Left lung (tissue), 10 donors: ENCODE data around the gene RFC4. TPM values are rescaled to one million over a fixed set of nuclear protein-coding genes. Genes with fewer than 3 reads are reported as not detected.

Experiments
- ATAC-seq: fragments of 200-7000 bp; cut with Tn5 transposase; one replicate; pipeline ENCODE4 v1.9.1; 2020; ENCODE audit warnings: moderate library complexity
- DNase-seq, 4 donors: peaks; one replicate each; pipeline ENCODE4 v3.0.0-alpha.2; 2013 to 2020
- H3K27ac ChIP-seq, 2 donors: fragments of 200-600 bp; sonication (generic) in 1 of 2; one replicate each; pipeline versions ENCODE4 v1.5.0 to v1.8.0; 2020 to 2021
- H3K27me3 ChIP-seq, 2 donors: fragments of 200-600 bp; sonication (generic) in 1 of 2; one replicate each; pipeline versions ENCODE4 v1.5.0 to v1.8.0; 2020 to 2021
- H3K36me3 ChIP-seq, 2 donors: fragments of 200-600 bp; sonication (generic) in 1 of 2; one replicate each; pipeline versions ENCODE4 v1.5.0 to v1.8.0; 2020 to 2021
- H3K4me1 ChIP-seq, 2 donors: fragments of 200-600 bp; one replicate each; pipeline ENCODE4 v1.8.0; 2021
- H3K4me3 ChIP-seq, 2 donors: fragments of 200-600 bp; sonication (generic) in 1 of 2; one replicate each; pipeline versions ENCODE4 v1.5.0 to v1.8.0; 2020 to 2021; ENCODE audit warnings: mild to moderate bottlenecking in 1 of 2
- H3K9me3 ChIP-seq, 2 donors: fragments of 200-600 bp; sonication (generic) in 1 of 2; one replicate each; pipeline versions ENCODE4 v1.5.0 to v1.8.0; 2020 to 2021
- intact Hi-C, 2 donors: fragments of 100-400 bp; cut with DNase I; formaldehyde crosslinking; loops; one replicate each; pipeline versions ENCODE4 v1.11.2 to v1.14.2; 2022
- microRNA-seq, 2 donors: library from miRNA; unstranded; fragments of <30 nt; microRNA quantifications; one replicate each; pipeline ENCODE4, GENCODE V29; 2019
- polyA plus RNA-seq, 6 donors: library from polyadenylated mRNA; unstranded; fragments of 120-200 nt; gene quantifications; one replicate each; pipeline ENCODE4 v1.2.1, GENCODE V29; 2013; ENCODE audit not compliant: insufficient read length in 6 of 6
- total RNA-seq, 2 donors: library from RNA; stranded (reverse); fragmentation: NEBNext Ultra II Directional; extraction: Animal tissue kit (Norgen Biotek cat#: 25700); gene quantifications; one replicate each; pipeline ENCODE4 v1.2.1, GENCODE V29; 2021
- TF ChIP-seq, protein P1 (sequence below), 2 donors: fragments of 200-600 bp; sonication (generic) in 1 of 2; IDR thresholded peaks; one replicate each; pipeline versions ENCODE4 v1.5.0 to v1.8.0; 2021; ENCODE audit warnings: antibody characterized with exemption in 2 of 2
- donor health status: DM: no; HTN: yes; CAD: no.
- donor health status: DM: no; HTN: no; CAD: no.

The RFC4 gene
- total and polyA plus RNA-seq, 8 donors = 12.9 to 55.0 (median 41.5) TPM

DNA sequence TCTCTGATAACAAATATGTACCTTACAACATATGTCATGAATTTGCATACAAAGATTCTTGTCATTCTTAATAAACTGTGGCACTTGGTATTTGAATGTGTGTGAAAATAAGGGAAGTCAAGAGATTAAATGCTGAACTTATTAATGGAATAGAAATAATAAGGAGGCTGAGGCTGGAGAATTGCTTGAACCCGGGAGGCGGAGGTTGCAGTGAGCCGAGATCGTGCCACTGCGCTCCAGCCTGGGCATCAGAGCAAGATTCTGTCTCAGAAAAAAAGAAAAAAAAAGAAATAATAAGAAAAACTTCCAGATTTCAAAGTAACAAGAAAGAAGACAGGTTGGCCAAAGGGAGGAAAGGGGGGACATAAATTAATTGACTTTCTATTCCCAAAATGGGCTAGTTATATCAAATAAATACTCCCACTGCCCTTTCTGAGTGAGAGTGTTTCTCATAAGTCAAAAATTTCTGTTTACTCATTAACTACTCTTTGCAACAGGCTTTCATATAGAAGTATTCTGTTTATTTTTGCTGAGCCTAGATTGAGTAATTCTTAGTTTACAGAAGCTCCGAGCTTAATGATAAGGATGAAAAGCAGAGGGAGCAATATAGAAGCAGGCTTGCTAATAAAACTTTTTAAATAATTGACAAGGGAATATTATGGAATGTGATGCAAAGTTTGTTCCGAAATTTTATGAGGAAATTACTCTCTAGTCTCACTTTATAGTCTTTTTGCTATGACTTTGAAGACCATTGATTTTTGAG, 63.5 kb downstream of the RFC4 start:
- DNase-seq = no peak
- intact Hi-C loops = no loop called here
- Histone ChIP-seq H3K4me3 (no peak overlapping the region), H3K4me1 (peaks cover 0 to 6% of the 10 kb centered on the region in 2 donors), H3K9me3 (no peaks in the 10 kb centered on the region), H3K27ac (no peak overlapping the region), H3K27me3 (no peaks in the 10 kb centered on the region), H3K36me3 (no peaks in the 10 kb centered on the region)
- ATAC-seq = peak; percentile 13
- TF ChIP-seq, protein P1, sequence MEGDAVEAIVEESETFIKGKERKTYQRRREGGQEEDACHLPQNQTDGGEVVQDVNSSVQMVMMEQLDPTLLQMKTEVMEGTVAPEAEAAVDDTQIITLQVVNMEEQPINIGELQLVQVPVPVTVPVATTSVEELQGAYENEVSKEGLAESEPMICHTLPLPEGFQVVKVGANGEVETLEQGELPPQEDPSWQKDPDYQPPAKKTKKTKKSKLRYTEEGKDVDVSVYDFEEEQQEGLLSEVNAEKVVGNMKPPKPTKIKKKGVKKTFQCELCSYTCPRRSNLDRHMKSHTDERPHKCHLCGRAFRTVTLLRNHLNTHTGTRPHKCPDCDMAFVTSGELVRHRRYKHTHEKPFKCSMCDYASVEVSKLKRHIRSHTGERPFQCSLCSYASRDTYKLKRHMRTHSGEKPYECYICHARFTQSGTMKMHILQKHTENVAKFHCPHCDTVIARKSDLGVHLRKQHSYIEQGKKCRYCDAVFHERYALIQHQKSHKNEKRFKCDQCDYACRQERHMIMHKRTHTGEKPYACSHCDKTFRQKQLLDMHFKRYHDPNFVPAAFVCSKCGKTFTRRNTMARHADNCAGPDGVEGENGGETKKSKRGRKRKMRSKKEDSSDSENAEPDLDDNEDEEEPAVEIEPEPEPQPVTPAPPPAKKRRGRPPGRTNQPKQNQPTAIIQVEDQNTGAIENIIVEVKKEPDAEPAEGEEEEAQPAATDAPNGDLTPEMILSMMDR (IDR thresholded peaks at IDR 0.05) = no peak

Small RNA genes within 50 kb of the gene (microRNA-seq; reads per million reads assigned to microRNA genes)
- 12.6 to 17.1 reads per million in 2 donors for gene MIR1248

Other genes with a start within 250 kb of the RFC4 start
- 10 to 100 TPM; 11.6 to 12.1 TPM for gene TBCCD1, start 239.1 kb downstream of the RFC4 start, total RNA-seq
- 10 to 100 TPM; 17.8 to 23.0 (median 20.0) TPM for gene TBCCD1, start 239.1 kb downstream of the RFC4 start, polyA plus RNA-seq
- 10 to 100 TPM; 46.8 to 78.3 TPM for gene DNAJB11, start 235.8 kb downstream of the RFC4 start, total RNA-seq
- 10 to 100 TPM; 52.5 to 69.8 (median 58.0) TPM for gene DNAJB11, start 235.8 kb downstream of the RFC4 start, polyA plus RNA-seq
- gene AHSG, start 193.4 kb downstream of the RFC4 start, total RNA-seq = not detected
- 1 to 10 TPM in 2 of 6 donors, under 1 TPM in 1, not detected in 3; 0.09 to 5.7 (median 3.2) TPM for gene AHSG, start 193.4 kb downstream of the RFC4 start, polyA plus RNA-seq
- gene FETUB, start 166.1 kb downstream of the RFC4 start, total RNA-seq = not detected
- gene FETUB, start 166.1 kb downstream of the RFC4 start, polyA plus RNA-seq = not detected
- gene HRG, start 140.5 kb downstream of the RFC4 start, total RNA-seq = not detected
- under 1 TPM; 0.04 to 0.30 (median 0.07) TPM for gene HRG, start 140.5 kb downstream of the RFC4 start, polyA plus RNA-seq
- not detected for gene KNG1, start 89.1 kb downstream of the RFC4 start, total RNA-seq
- 1 to 10 TPM in 1 of 6 donors, under 1 TPM in 5; 0.26 to 1.2 (median 0.49) TPM for gene KNG1, start 89.1 kb downstream of the RFC4 start, polyA plus RNA-seq
- gene EIF4A2, start 22.9 kb downstream of the RFC4 start, total RNA-seq = 100 to 1,000 TPM; 344 to 435 TPM
- 100 to 1,000 TPM; 735 to 925 (median 830) TPM for gene EIF4A2, start 22.9 kb downstream of the RFC4 start, polyA plus RNA-seq
- not detected for gene ADIPOQ, start 36.2 kb upstream of the RFC4 start, total RNA-seq
- under 1 TPM in 4 of 6 donors, not detected in 2; 0.03 to 0.10 (median 0.06) TPM for gene ADIPOQ, start 36.2 kb upstream of the RFC4 start, polyA plus RNA-seq
- gene ST6GAL1, start 124.0 kb upstream of the RFC4 start, total RNA-seq = 100 to 1,000 TPM in 1 of 2 donors, 10 to 100 TPM in 1; 49.9 to 132 TPM
- 10 to 100 TPM; 45.5 to 62.5 (median 56.2) TPM for gene ST6GAL1, start 124.0 kb upstream of the RFC4 start, polyA plus RNA-seq